ENCODE results near the gene KCTD5. TPM values are rescaled to one million over a fixed set of nuclear protein-coding genes. Genes with fewer than 3 reads are reported as not detected.
A peak's percentile ranks its signal among the peaks of the same experiment; 100 is the strongest.

The KCTD5 gene
- total RNA-seq, 2 donors from 2014 or later = 11.6 to 15.2 TPM

DNA sequence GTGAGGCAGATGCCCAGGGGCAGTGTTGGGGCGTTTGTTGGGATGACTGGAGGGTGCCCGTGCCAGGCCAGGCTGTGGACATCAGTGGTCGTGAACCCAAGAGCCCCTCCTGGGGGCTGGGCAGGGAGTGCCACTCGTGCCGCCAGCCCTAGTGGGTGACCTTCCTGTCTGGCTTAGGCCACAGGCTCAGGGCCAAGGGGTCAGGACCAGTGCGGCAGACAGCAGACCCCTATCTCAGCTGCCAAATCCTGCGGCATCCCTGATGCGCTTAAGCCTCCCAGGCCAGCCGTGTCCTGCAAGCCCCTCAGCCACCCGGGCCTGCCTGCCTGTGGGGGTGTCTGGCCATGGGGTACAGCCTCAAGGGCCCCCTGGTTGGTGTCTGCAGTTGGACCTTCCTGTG, 23.0 kb downstream of the KCTD5 start:
- intact Hi-C loops (cut with DNase I) = no loop called here
- ATAC-seq (no peak), DNase-seq (no peak)

DNA sequence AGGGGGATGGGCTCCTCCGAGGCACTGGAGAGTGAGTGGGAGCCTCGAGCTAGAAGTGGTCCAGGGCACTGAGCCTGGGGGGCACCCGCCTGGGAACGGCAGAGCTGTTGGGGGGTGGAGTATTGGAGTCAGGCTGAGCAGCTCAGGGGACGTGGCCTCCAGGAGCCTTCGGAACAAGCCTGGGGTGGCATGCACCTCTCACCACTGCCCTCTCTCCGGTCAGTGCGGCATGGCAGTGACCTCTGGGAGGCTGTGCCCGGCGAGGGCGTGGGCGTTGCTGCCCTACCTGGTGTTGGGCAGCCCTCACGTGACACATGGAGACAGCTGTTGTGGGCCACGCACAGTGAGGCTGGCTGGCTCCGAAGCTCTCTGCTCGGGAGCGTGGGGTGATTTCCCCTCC, 23.8 kb downstream of the KCTD5 start:
- intact Hi-C loops (cut with DNase I) = no loop called here
- DNase-seq (no peak), ATAC-seq (no peak)

DNA sequence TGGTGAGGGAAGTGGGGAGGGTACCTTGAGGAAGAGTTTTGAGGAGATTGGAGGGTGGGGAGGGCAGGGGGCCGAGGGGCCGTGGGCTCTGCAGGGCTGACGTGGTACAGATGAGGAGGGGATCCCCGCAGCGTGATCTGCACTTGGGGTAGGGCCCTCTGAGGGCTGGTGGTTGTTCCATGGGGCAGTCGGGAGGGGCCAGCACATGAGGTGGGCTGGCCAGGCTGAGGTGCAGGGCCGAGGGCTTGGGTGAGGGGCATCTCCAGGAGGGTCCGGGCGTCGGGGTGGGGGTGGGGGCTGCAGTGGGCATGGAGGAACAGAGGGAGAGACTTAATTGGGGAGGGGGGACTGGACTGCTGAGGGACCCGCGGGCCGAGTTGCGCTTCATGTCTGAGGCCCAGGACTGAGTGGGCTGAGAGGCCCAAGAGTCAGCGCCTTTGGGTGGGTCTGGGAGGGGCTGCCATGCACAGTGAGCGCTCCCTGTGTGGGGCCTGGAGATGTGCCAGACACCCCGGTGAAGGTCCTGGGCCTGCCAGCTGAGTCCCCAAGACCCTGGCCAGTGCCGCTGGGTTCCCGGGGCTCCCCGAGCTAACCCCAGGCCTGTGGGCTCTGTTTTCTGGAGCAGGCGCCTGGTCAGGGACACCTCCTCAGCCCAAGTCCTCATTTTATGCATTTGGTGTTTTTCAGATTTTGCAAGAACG, 24.4 kb downstream of the KCTD5 start:
- intact Hi-C loops (cut with DNase I) = no loop called here
- no peak for ATAC-seq
- no peak for DNase-seq

DNA sequence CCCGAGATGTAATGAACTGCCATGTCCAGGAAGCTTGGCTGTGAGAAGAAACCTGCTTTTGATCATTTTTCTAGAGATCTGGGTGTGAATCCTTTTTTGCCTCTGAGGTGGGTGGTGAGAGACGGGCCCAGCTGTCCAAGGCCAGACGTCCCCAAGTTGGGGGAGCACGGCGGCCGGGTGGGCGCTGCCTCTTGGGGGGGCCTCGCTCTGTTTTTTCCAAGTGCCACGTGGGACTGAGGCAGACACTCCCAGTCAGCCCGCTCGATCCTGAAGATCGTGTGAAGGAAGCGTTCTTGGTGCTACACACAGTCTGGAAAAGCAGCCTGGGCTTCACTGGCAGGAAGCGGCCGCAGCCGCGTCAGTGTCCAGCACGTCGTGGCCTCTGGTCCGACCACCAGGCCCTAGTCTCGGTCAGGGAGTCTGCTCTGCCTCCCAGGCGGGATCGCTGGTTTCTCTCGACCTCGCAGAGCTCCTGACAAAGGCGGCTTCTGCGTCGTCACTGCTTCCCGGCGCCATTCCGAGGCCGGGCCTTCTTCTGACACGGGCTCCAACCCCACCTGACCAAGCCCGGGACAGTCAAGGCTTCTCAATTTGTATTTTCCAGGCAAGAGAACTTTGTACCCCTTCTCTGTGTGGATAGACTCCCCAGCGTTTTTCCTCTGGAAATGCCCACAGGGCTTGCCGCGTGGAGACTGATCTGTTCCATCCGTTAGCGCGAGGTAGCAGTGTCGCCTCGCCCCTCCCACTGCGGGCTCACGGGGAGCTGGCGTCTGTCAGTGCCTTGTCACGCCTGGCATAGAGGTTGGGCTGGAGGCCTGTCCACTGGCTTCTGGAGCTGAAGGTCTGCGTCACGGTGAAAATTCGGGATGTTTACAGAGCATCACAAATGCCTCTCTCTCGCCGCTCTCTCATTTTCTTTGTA, 25.3 kb downstream of the KCTD5 start:
- DNase-seq = peak; percentile 10
- ATAC-seq = no peak
- intact Hi-C loops (cut with DNase I) = no loop called here

DNA sequence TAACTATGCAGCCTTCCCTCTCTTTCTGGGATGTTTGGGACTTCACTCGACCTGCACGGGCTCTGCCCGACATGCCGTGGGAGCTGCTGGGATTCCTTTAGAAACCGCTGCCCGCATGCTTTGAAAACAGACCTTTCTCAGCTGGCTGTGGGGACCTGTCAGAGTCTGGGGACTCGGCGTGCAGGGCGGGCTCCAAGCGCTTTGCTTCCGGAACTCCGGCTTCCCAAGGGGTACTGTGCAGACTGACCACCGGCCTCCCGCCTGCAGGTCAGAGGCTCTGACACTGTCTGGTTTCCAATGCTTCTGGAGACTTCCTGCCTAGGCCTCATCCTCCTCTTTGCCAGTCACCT, 25.9 kb downstream of the KCTD5 start:
- intact Hi-C loops (cut with DNase I) = no loop called here
- ATAC-seq (no peak), DNase-seq (peak; percentile 9)

DNA sequence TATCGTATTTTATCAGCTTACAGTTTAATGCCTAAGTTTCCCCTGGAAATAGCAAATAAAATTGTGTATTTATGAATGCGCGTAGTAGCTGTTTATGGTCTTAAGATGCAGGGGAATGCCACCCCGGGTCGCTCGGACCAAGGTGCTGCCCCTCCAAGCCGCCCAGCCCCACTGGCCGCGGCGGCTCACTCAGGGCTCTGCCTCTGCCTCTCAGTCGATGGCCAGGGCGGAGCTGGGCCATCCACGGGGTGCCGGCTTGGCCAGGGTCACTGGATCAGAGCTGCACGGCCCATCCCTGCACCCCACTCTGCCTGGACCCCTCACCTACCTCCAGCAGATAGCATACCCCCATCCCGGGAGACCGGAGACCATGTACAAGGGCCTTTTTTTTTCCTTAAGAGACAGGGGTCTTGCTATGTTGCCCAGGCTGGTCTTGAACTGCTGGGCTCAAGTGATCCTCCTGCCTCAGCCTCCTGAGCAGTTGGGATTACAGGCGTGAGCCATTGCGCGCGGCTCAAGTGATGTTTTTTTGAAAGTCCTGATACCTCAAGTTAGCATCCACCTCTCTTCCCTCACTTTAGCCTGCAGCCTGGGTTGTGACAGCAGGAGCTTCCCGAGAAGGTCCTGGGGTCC, 26.7 kb downstream of the KCTD5 start:
- ATAC-seq = no peak
- intact Hi-C loops (cut with DNase I) = no loop called here
- no peak for DNase-seq

DNA sequence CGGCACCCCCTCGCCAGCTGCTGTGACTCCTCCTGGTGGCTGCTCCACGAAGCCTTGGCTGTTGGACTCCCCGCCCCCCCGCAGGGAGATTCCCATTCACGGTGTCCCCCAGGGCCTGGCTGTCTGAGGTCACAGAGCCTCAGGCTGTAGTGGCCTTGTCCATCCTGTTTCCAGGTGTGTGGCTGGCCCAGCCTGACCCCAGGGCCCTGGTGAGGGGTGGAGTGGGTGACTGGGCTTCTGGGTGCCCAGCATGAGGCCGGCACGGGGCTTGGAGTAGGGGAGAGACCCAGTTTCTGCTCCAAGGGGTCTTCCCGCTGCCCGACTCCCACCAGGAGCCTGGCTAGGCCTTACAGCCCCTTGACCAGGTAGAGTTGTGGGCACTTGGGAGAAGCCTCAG, 27.3 kb downstream of the KCTD5 start:
- intact Hi-C loops (cut with DNase I) = no loop called here
- no peak for ATAC-seq
- DNase-seq = no peak

DNA sequence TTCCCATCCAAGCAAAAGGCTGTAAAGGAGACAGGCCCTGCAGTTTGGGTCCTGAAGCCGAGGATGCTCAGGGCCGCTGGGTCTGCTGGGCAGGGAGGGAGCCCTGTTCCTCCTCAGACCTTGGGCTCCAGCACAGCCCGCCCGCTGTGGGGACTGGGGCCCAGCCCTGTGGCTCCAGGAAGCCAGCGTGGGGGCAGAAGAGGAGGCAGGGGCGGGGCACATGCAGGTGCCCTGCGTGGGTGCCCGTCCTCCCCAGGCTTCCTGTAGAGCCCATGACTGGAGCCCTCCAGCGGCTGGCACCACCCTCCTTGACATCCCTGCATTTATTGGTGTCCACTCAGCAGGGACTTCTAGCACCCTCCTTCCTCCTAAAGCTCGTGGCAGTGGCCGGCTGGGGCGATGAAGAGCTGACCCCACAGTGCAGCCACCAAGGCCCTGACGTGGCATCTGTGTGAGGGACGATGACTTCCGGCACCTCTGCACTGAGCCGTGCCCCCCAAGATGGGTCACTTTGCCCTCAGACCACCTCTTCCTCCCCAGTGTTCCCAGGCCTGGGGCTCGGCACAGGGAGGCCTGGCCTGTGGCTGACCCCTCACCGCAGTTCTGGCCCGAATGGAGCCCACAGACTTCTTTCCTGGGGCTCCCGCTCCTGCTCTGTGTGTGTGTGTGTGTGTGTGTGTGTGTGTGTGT, 27.8 kb downstream of the KCTD5 start:
- DNase-seq (no peak), ATAC-seq (no peak)
- intact Hi-C loops (cut with DNase I) = no loop called here

DNA sequence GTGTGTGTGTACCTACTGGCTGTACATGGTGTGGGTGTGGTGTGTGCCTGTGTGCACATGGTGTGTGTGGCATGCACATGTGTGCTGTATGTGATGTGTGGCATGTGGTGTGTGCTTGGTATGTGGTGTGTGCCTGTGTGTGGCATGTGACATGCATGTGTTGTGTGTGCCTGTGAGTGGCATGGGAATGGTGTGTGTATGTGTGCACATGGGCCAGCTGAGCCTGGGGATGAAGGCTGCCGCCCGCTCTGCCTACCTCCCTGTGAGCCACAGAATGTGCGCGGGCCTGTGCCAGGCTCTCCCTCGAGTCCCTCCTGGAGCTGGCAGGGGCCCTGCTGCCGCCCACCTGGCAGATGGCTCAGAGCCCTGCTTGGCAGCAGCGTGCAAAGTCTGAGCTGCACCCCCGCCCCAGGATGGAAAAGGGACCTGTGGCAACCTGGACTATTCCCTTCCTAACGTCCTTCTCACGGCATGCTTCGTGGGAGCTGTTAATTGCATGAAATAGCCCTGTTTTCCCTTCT, 28.4 kb downstream of the KCTD5 start:
- no peak for DNase-seq
- intact Hi-C loops (cut with DNase I) = no loop called here
- ATAC-seq = no peak

DNA sequence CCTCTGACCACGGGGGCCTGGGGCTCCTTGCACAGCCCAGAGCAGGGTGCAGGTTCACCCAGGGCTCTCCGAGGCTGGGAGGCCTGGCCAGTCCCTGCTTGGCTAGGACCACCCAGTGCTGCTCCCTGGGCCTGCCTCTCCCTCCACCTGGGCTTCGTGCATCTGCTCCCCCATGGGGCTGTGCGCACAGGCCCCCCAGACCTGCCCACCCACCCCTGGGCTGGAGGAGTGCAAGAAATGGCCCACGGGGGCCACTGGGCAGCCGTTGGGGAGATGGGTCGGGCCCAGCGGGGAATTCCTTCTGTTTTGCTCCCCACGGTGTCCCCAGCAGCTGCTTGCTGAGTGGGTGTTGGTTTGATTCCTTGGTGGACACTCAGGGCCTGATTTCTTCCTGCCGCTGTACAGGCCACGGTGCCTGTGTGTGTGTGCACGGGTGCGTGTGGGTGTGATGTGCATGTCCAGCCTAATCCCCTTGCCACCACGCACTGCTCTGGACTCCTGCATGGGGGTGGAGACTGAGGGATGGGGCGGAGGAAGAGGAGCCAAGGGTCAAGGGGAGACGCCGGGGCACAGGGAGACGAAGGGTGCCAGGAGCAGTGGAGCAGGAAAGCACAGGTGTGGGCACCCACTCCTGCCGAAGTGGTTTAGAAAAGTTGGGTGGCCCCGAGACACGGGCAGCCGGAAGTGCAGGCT, 29.2 kb downstream of the KCTD5 start:
- DNase-seq (no peak), ATAC-seq (no peak)
- intact Hi-C loops (cut with DNase I) = no loop called here

DNA sequence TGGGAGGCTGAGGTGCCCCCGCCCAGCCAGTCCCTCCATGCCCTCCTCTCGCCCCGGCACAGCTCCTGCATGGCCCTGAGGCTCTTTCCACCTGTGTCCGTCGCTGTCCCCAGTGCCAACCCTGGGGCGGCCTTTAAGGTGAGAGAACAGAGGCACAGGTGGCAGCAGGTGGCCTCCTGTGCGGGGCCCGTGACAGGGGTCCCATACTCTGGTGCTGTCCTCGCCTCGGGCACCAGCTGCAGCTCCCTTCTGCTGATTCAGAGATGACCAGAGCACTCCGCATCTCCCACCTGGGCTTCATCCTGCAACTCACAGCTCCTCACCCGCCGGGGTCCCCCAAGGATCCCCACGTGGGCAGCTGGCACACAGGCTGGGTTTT, 29.7 kb downstream of the KCTD5 start:
- DNase-seq = no peak
- intact Hi-C loops (cut with DNase I) = no loop called here
- ATAC-seq = no peak

DNA sequence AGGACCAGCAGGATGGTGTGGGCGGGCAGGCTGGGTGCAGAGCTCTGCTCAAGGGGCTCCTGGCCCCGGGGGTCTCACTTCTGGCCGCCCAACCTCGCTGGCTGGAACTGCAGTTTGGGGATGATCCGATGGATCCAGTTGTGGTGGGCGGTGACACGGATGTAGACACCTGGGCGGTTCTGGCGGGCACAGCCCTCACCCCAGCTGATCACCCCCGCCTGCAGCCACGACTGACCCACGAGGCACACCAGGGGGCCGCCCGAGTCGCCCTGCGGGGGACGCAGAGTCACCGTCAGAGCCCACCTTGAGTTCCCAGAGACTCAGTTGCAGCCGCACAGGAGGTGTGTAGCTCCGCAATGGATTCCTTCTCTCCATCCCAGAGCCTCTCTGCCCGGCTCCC, 30.2 kb downstream of the KCTD5 start:
- intact Hi-C loops (cut with DNase I) = no loop called here
- ATAC-seq (no peak), DNase-seq (no peak)

DNA sequence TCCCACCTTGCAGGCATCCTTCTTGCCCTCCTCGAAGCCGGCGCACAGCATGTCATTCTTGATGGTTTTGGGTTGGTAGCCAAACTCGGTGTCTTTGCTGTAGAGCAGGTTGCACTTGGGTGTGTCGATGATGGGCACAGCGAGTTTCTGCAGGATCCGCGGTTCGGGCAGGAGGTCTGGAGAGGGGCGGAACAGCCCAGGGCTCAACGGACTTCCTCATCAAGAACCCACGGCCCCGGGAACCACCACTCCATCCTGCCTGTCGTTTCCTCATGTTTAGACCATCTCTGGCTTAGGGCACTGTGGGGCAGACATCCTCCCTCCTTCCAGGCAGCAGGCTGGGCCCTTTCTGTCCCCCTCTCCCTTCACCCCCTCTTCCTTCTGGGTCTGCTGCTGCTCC, 31.2 kb downstream of the KCTD5 start:
- ATAC-seq (no peak), DNase-seq (no peak)
- intact Hi-C loops (cut with DNase I) = no loop called here

DNA sequence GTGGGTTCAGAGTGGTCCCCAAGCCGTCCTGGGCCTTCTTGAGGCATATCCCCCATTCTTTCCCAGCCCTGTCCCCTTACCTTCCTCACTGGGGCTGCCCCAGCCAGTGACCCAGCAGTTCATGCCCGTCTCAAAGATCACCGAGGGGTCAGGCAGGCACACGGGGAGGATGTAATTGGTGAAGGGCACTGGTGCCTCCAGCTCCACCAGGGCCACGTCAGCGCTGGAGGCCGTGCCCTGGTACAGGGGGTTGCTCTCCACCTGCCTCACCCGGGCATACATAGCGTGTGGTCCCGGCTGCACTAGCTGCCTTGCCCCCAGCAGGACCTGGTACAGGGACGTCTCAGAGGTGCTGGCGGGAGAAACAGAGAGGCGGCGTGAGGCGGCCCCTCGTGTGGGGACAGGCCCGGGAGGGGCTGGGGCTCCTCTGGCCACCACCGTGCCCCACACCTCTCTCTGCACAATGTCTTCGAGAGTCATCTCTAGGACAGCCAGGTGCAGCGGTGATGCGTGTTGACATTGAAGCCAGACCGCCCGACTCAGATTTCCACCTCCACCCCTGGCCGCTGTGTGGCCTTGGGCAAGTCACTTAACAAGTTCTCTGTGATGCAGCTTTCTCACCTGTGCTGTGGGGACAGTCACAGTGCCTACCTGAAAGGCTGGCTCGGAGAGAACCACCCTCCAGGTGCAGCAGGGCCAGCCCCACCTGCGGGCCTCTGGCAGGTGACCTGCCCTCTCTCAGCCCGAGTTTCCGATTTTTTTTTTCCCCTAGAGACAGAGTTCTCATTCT, 31.9 kb downstream of the KCTD5 start:
- ATAC-seq (no peak), DNase-seq (no peak)
- intact Hi-C loops (cut with DNase I) = no loop called here

DNA sequence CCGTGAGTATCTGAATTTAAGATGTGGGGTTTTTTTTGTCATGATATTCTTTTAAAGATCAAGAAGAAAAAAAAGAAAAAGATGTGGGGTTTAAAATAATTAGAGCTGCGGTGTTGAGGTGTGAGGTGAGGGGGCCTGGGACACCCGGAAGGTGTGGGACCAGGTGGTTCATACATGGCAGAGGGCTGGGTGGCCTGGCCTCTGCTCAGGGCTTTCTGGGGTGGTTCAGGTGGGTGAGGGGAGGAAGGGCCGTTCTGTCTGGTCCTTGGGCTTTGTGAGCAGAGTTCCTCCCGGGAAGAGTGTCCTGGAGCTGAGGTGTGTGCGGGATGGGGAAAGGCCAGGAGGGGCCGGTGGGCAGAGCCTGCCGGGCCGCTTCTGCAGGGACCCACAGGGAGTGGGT, 32.7 kb downstream of the KCTD5 start:
- ATAC-seq = no peak
- intact Hi-C loops (cut with DNase I) = no loop called here
- DNase-seq = no peak

DNA sequence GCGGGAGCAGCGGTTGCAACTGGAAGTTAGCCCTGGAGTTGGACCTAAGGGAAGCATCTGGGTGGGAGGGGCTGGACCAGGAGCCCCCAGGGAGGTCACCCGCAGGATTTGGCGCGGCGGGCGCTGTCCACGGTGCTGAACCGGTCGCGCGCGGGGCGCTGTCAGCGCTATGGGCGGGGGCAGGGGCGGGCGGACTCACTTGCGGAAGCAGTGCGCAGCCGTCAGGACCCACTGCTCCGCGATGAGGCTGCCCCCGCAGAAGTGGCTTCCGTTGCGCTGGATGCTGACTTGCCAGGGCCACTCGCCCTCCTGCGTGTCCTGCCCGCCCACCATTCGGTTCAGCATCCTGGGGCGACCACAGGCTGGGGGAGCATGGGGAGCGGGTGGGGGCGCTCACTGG, 33.2 kb downstream of the KCTD5 start:
- intact Hi-C loops (cut with DNase I) = no loop called here

DNA sequence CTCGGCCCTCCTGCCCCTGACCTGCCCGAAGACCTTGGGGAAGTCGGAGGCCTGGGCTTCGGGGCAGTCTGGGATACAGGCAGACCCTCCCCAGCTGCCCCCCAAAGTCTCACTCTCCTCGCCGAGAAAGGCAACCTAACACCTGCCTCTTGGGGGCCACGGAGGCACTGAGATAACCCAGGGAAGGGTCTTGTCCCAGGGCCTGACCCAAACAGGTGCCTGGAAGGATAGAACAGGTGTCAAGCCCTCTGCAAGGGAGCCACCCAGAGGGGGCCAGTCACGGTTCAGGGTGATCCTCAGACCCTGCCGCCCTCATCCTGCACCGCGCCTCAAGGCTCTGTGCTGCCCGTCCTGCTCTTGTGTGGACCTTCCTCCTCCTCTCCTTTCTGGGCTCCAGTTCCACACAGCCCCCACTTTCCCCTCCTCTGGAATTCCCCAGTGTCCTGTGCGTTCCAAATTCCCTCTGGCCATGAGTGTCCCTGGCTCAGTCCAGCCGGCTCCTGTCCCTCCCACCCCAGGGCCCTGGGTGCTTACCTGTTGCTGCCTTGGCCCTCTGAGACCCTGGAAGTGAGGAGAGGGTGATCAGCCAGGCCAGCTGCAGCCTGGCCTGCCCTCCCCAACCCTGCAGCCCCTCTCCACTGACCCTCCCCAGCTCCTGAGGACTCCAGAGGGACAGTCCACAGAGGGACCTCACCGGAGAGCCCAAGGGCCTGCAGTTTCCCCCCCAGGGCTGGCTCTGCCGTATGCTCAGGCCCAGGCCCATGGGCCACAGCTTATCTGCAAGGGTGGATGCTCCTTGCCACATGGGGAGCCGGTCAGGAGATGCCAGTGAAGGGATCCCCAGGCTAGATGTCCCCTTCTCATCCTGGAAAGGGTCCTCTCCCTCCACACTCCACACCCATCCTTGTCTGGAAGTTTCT, 33.9 kb downstream of the KCTD5 start:
- DNase-seq = no peak
- intact Hi-C loops (cut with DNase I) = no loop called here

More for the DNA sequence above, 33.2 kb downstream of the KCTD5 start:
- DNase-seq (peak; percentile 74), ATAC-seq (peak; percentile 65 to 82)

More for the DNA sequence above, 33.9 kb downstream of the KCTD5 start:
- no peak for ATAC-seq
